Measurements from ENCODE around the gene MPST.

Gene MPST

DNA sequence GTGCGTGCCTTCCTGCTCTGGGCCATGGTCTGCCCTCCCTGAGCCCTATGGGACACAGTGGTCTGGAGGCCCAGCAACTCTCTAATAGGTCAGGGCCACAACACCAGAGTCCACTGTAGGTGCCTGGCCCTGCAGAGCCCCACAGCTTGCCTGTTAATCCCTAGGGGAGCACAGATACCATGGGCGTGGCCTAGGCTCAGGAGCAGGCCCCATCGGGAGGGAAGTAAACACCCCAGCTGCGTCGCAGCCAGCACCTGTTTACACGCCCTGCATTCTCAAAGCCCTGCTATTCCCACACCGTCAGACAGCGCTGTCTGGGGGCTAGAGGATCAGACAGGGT, 34.5 kb downstream of the MPST start:
- no peaks in the 10 kb centered on the region for H4K20me1 ChIP-seq (ENCODE audit: insufficient read depth)
- H3K27me3 ChIP-seq (ENCODE audit: insufficient read depth, low read depth), result no peaks in the 10 kb centered on the region
- no peaks in the 10 kb centered on the region for H3K4me1 ChIP-seq (ENCODE audit: low read depth, poor library complexity, severe bottlenecking)
- no peaks in the 10 kb centered on the region for H3K79me2 ChIP-seq (ENCODE audit: insufficient read depth, low read depth)
- TF ChIP-seq, protein P1, sequence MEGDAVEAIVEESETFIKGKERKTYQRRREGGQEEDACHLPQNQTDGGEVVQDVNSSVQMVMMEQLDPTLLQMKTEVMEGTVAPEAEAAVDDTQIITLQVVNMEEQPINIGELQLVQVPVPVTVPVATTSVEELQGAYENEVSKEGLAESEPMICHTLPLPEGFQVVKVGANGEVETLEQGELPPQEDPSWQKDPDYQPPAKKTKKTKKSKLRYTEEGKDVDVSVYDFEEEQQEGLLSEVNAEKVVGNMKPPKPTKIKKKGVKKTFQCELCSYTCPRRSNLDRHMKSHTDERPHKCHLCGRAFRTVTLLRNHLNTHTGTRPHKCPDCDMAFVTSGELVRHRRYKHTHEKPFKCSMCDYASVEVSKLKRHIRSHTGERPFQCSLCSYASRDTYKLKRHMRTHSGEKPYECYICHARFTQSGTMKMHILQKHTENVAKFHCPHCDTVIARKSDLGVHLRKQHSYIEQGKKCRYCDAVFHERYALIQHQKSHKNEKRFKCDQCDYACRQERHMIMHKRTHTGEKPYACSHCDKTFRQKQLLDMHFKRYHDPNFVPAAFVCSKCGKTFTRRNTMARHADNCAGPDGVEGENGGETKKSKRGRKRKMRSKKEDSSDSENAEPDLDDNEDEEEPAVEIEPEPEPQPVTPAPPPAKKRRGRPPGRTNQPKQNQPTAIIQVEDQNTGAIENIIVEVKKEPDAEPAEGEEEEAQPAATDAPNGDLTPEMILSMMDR (conservative IDR thresholded peaks at IDR 0.05; ENCODE audit: low read depth, low read length), result no peak
- no peak overlapping the region for H3K4me2 ChIP-seq
- no peak overlapping the region for H3K27ac ChIP-seq
- no peak overlapping the region for H3K4me3 ChIP-seq (IDR thresholded peaks at IDR 0.05; ENCODE audit: insufficient read depth, low read depth, low read length)
- no peak overlapping the region for H3K9ac ChIP-seq
- H3K36me3 ChIP-seq (ENCODE audit: insufficient read depth), result no peaks in the 10 kb centered on the region
- H2AFZ ChIP-seq (ENCODE audit: low read depth), result no peak overlapping the region

DNA sequence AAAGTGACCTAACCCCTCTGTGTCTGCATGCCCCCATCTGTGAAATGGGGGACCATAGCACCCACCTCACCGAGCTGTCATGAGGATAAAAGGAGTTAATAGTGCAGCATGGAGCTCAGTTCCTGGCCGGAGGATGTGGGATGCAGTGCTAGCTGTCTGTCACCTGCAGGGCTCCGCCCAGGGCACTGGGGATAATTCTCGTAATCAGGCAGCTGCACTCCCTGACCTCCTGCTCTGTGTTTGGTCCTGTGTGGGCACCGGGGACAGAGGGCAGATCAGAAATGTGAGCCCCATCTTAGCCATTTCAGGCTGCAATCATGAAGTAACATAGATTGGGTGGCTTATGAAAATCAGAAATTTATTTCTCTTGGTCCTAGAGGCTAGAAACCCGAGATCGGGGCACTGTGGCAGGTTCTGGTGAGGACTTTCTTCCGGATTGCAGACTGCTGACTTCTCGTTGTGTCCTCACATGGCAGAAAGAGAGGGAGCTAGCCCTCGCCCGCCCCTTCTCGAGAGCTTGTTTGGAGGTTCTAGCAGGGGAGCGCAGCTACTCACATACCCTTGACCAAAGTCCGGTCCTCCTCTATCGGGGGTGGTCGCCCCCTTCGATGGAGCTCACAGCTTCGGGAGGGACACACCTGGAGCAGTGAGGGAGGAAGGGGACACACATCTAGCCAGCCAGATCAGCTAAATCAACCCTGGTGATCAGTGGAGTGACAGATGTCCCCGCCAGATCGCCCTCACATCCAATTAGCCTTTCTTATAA, 35.2 kb downstream of the MPST start:
- H3K9ac ChIP-seq, result no peak overlapping the region
- H3K4me3 ChIP-seq (IDR thresholded peaks at IDR 0.05; ENCODE audit: insufficient read depth, low read depth, low read length), result no peak overlapping the region
- no peaks in the 10 kb centered on the region for H3K36me3 ChIP-seq (ENCODE audit: insufficient read depth)
- H4K20me1 ChIP-seq (ENCODE audit: insufficient read depth), result no peaks in the 10 kb centered on the region
- H2AFZ ChIP-seq (ENCODE audit: low read depth), result no peak overlapping the region
- TF ChIP-seq, protein P1 (conservative IDR thresholded peaks at IDR 0.05; ENCODE audit: low read depth, low read length), result no peak
- no peak overlapping the region for H3K4me2 ChIP-seq
- H3K79me2 ChIP-seq (ENCODE audit: insufficient read depth, low read depth), result no peaks in the 10 kb centered on the region
- H3K4me1 ChIP-seq (ENCODE audit: low read depth, poor library complexity, severe bottlenecking), result no peaks in the 10 kb centered on the region
- no peaks in the 10 kb centered on the region for H3K27me3 ChIP-seq (ENCODE audit: insufficient read depth, low read depth)
- H3K27ac ChIP-seq, result no peak overlapping the region

DNA sequence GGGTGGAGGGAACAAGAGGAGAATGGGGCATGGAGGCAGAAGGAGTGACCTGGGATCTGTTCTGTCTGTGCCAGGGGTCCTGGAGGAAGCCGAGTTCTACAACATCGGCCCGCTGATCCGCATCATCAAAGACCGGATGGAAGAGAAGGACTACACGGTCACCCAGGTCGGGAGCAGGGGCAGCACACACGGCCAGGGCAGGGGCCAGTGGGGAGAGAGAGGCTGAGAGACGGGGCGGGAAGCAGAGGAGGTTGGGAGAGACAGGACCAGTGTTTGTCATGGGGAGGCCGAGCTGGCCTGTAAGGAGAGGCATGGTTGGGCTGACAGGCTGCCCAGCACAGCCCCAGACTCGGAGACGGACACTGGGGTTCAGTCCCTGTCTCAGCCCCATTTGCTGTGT, 36.7 kb downstream of the MPST start:
- Histone ChIP-seq H4K20me1 (ENCODE audit: insufficient read depth) (no peaks in the 10 kb centered on the region), H3K27me3 (ENCODE audit: insufficient read depth, low read depth) (no peaks in the 10 kb centered on the region), H3K9ac (no peak overlapping the region), H3K36me3 (ENCODE audit: insufficient read depth) (no peaks in the 10 kb centered on the region), H2AFZ (ENCODE audit: low read depth) (no peak overlapping the region), H3K4me2 (no peak overlapping the region), H3K4me1 (ENCODE audit: low read depth, poor library complexity, severe bottlenecking) (no peaks in the 10 kb centered on the region), H3K27ac (no peak overlapping the region), H3K4me3 (IDR thresholded peaks at IDR 0.05; ENCODE audit: insufficient read depth, low read depth, low read length) (no peak overlapping the region), H3K79me2 (ENCODE audit: insufficient read depth, low read depth) (no peaks in the 10 kb centered on the region)
- TF ChIP-seq, protein P1 (conservative IDR thresholded peaks at IDR 0.05; ENCODE audit: low read depth, low read length), result no peak

DNA sequence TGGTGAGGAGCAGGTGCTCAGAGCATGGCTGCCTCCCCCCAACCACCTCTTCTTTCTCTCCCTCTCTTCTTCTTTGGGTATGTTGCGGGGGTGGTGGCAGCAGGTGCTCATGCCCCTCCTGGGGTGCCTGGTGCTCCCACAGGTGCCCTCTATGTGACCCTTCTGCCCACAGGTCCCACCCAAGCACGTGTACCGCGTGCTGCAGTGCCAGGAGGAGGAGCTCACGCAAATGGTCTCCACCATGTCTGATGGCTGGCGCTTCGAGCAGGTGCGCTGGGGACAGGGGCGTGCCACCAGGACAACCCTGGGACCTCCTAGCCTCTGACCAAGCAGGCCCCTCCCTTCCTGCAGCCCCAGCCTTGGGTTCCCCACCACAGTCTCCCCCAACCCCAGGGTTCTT, 37.7 kb downstream of the MPST start:
- no peaks in the 10 kb centered on the region for H4K20me1 ChIP-seq (ENCODE audit: insufficient read depth)
- H3K9ac ChIP-seq, result no peak overlapping the region
- no peaks in the 10 kb centered on the region for H3K4me1 ChIP-seq (ENCODE audit: low read depth, poor library complexity, severe bottlenecking)
- no peak overlapping the region for H3K27ac ChIP-seq
- H2AFZ ChIP-seq (ENCODE audit: low read depth), result no peak overlapping the region
- no peak overlapping the region for H3K4me2 ChIP-seq
- no peaks in the 10 kb centered on the region for H3K36me3 ChIP-seq (ENCODE audit: insufficient read depth)
- no peaks in the 10 kb centered on the region for H3K79me2 ChIP-seq (ENCODE audit: insufficient read depth, low read depth)
- H3K4me3 ChIP-seq (IDR thresholded peaks at IDR 0.05; ENCODE audit: insufficient read depth, low read depth, low read length), result no peak overlapping the region
- TF ChIP-seq, protein P1 (conservative IDR thresholded peaks at IDR 0.05; ENCODE audit: low read depth, low read length), result no peak
- H3K27me3 ChIP-seq (ENCODE audit: insufficient read depth, low read depth), result no peaks in the 10 kb centered on the region

Data from KMS-11 (cell line).